Esophagus mucosa (tissue), 1 donor: ENCODE measurements around the gene TBC1D22A. TPM values are rescaled to one million over a fixed set of nuclear protein-coding genes. Genes with fewer than 3 reads are reported as not detected.
"Not testable (repeated sequence)": the region's sequence is repeated elsewhere in the genome, so short reads cannot be mapped to it uniquely, and the experiment has no call there.

ENCODE experiments used
- ATAC-seq: fragments of 200-7000 bp; cut with Tn5 transposase; one replicate; pipeline ENCODE4 v1.9.1; 2020
- total RNA-seq: library from RNA; stranded (reverse); gene quantifications from one replicate; pipeline ENCODE4 v1.2.4, GENCODE V29; 2023
- donor health status: DM: yes; HTN: yes; CAD: no.

Gene TBC1D22A
- total RNA-seq, 1 donor from 2014 or later = 21.4 TPM

GRCh38 chr22:46813816-46814597, 51.6 kb downstream of the TBC1D22A start:
- ATAC-seq = no peak

GRCh38 chr22:46815132-46815531, 52.7 kb downstream of the TBC1D22A start:
- ATAC-seq = peak; percentile 70

GRCh38 chr22:46815559-46815895, 53.1 kb downstream of the TBC1D22A start:
- no peak for ATAC-seq

GRCh38 chr22:46815896-46816731, 53.7 kb downstream of the TBC1D22A start:
- peak; percentile 48 for ATAC-seq

- ATAC-seq = not testable (repeated sequence)
Measured at GRCh38 chr22:46817390-46817789, 54.9 kb downstream of the TBC1D22A start.

GRCh38 chr22:46823248-46823647, 60.8 kb downstream of the TBC1D22A start:
- no peak for ATAC-seq

- no peak for ATAC-seq
Measured at GRCh38 chr22:46823654-46824053, 61.2 kb downstream of the TBC1D22A start.

- ATAC-seq = no peak
Measured at GRCh38 chr22:46824344-46824909, 62.0 kb downstream of the TBC1D22A start.

GRCh38 chr22:46824980-46825544, 62.6 kb downstream of the TBC1D22A start:
- no peak for ATAC-seq

GRCh38 chr22:46826438-46827135, 64.1 kb downstream of the TBC1D22A start:
- ATAC-seq = no peak

GRCh38 chr22:46827136-46827780, 64.8 kb downstream of the TBC1D22A start:
- ATAC-seq = no peak

GRCh38 chr22:46827781-46828180, 65.3 kb downstream of the TBC1D22A start:
- ATAC-seq = no peak

- ATAC-seq = peak; percentile 7
Measured at GRCh38 chr22:46828323-46828900, 66.0 kb downstream of the TBC1D22A start.

- ATAC-seq = peak; percentile 76
Measured at GRCh38 chr22:46829117-46829891, 66.9 kb downstream of the TBC1D22A start.

GRCh38 chr22:46829941-46830715, 67.7 kb downstream of the TBC1D22A start:
- ATAC-seq = peak; percentile 78

GRCh38 chr22:46830841-46831240, 68.4 kb downstream of the TBC1D22A start:
- ATAC-seq = no peak

- no peak for ATAC-seq
Measured at GRCh38 chr22:46833228-46833627, 70.8 kb downstream of the TBC1D22A start.

- ATAC-seq = no peak
Measured at GRCh38 chr22:46834021-46834737, 71.7 kb downstream of the TBC1D22A start.

GRCh38 chr22:46835288-46835687, 72.8 kb downstream of the TBC1D22A start:
- ATAC-seq = no peak
